Endometrial microvascular endothelial cells (primary cell): ENCODE measurements around the gene ANKS1B. TPM values are rescaled to one million over a fixed set of nuclear protein-coding genes. Genes with fewer than 3 reads are reported as not detected.

ENCODE experiments used
- in situ Hi-C: cut with HindIII; loops from 2 replicates; pipeline ENCODE4 v1.10.0; 2017; ENCODE audit warnings: low sequenced_read_pairs, low pct_unique_long_range_greater_than_20kb; ENCODE audit errors: inconsistent ontology term
- total RNA-seq: library from RNA; depleted of rRNA; stranded (reverse); fragments of >200 nt; gene quantifications from one replicate; pipeline ENCODE4 v1.2.3, GENCODE V29; 2015; ENCODE audit errors: inconsistent ontology term

Gene ANKS1B
- total RNA-seq, 1 donor from 2014 or later: not detected

GRCh38 chr12:98819821-98820404 is 1164.8 kb downstream of the ANKS1B start:
- in situ Hi-C loops: no loop called here

GRCh38 chr12:98819071-98819470 is 1165.7 kb downstream of the ANKS1B start:
- in situ Hi-C loops: no loop called here

- in situ Hi-C loops: no loop called here
Observed at GRCh38 chr12:98818239-98818638, 1166.5 kb downstream of the ANKS1B start.

DNA sequence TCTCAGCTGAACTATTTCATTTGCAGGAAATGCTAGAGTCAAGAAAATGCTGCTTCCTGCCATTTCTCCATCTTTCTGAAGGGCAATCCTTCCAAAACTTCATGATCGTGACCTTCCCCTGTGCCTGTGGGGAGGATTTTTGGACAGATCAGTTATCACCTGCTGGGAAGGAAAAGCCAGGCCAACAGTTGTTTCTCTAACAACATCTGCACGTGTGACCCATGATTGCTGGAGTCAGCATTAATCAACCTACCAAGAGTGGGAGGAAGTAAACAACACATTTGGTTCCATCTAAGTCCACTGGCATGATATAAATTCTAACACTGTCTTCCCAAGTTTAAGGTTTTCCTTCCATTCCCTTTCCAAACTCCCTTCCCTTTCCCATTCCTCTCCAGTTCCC is 1167.0 kb downstream of the ANKS1B start:
- in situ Hi-C loops: no loop called here

GRCh38 chr12:98816720-98817119 is 1168.0 kb downstream of the ANKS1B start:
- in situ Hi-C loops: no loop called here

- in situ Hi-C loops: no loop called here
Observed at GRCh38 chr12:98814254-98814653, 1170.5 kb downstream of the ANKS1B start.

GRCh38 chr12:98812225-98812624 is 1172.5 kb downstream of the ANKS1B start:
- in situ Hi-C loops: no loop called here

DNA sequence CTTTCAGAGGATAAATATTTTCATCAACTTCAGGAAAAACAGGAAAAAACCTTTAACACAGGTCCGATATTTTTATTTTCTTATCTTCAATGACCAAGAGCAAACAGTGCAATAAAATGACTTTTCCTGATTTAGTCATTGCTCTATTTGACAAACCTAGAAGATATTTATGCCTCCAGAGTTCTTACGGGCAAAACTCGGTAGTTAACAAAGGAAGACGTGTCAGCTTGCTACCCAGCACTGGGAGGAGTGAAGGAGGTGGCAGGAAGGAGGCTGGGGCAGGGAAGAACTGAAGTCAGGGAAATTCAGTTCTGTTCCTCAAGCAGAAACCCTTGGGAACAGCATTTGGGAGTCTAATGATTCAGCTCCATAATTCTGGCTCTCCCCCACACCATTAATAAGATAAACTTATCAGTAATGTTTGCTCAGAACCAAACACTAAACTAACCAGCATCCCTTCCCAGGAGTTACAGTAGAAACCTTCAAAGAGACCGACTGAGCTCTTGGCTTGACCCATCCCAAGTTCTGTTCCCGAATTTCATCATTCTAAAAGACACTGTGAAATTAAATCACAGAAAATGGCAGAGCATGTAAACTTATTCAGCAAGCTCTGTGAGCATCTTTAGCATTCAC is 1176.4 kb downstream of the ANKS1B start:
- in situ Hi-C loops: no loop called here

DNA sequence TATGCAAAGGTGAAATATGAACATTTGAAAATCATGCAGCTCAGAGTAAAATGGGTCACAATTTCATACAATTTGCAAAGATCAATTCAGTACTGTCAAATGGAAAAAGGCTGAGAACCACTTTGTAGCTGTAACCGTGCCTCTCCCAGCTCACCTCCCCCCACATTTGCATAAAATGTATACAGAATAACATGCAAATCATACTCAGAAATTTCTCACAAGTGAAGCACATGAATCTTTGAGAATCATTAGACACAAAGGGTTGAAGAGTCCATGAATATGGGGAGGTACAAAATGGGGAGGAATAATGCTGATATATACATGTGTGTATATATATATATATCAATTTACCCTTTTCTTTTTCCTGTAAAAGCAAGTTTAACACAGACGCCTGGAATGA is 1177.5 kb downstream of the ANKS1B start:
- in situ Hi-C loops: no loop called here

DNA sequence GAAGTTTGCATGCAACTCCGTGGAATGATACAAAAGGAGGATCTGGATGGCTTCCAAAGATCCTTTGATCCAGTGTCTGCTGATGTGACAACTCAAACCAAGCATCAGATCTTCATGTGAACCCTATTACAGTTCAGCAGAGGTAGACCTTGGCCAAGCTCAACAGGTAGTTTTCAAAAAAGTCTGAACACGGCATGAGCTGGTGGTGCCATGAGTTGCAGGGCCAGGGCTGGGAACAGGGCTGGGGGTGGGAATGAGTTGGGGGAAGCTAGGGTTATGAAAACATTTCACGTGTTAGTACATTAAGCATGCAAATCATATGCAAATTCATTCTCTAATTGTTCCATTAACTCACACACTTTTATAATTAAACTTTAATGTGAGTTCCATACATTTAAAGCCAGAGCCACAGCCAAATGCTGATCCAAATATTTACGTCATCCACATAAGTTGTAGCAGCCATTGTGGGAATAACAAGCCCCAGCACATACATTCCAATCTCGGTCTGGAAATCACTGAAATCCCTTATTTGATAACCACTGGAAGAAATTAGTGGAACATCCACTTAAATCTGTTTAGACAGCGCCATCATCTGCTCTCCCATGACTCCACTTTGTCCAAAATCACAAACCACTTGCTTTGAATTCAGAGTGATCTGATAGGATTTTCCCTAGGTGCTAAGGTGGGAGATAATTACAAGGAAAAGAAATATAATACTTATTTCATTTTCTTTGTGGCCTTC is 1181.1 kb downstream of the ANKS1B start:
- in situ Hi-C loops: no loop called here

GRCh38 chr12:98799822-98800221 is 1184.9 kb downstream of the ANKS1B start:
- in situ Hi-C loops: no loop called here

GRCh38 chr12:98799146-98799810 is 1185.5 kb downstream of the ANKS1B start:
- in situ Hi-C loops: no loop called here

GRCh38 chr12:98797200-98797599 is 1187.5 kb downstream of the ANKS1B start:
- in situ Hi-C loops: no loop called here

- in situ Hi-C loops: no loop called here
Observed at GRCh38 chr12:98796745-98797144, 1188.0 kb downstream of the ANKS1B start.

DNA sequence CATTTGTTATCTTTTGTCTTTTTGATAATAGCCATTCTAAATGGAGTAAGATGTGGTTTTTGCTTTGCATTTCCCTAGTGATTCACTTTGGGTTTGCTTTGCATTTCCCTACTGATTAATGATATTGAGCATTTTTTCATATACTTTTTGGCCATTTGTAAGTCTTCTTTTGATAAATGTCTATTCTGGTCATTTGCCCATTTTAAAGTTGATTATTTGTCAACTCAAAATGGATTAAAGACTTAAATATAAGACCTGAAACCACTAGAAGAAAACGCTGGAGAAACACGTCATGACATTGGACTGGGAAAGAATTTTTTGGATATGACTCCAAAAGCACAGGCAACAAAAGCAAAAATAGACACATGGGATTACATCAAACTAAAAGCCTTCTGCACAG is 1191.6 kb downstream of the ANKS1B start:
- in situ Hi-C loops: no loop called here

GRCh38 chr12:98791406-98791805 is 1193.3 kb downstream of the ANKS1B start:
- in situ Hi-C loops: no loop called here

DNA sequence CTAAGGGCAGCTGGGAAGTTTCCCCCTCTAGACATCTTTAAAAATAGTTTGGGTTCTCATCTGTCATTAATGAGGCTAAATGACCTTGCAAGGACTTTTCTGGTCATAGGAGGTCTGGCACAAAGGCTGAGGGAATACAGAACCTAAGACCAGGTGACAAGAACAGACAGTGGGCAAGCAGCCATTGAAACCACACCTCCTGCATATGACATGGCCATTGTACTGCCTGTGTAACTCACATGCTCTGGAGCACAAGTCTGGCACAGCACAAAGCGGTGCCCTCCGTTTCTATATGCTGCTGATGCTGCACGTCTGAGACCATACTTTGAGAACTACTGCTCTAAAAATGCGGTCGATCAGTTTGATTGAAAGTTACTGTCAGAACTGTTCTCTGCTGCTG is 1196.3 kb downstream of the ANKS1B start:
- in situ Hi-C loops: no loop called here

DNA sequence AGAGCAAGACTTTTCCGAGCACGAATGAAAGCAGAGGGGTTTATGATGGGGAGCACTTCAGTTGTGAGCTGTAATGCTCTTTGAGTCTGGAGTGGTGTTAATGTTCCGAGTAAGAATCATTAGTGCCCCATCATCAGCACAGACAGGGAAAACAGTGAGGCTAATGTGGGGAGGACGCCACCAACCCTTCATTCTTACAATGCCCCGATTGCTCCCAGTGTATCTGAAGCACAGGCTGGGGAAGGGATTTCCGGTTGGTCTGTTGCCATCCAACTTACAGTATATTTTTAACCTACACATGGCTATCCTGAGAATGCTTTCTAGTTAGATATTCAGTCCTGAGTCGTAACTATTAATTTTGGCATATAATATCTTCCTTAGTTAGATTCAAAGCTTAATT is 1198.1 kb downstream of the ANKS1B start:
- in situ Hi-C loops: no loop called here

- in situ Hi-C loops: no loop called here
Observed at GRCh38 chr12:98783420-98783819, 1201.3 kb downstream of the ANKS1B start.

DNA sequence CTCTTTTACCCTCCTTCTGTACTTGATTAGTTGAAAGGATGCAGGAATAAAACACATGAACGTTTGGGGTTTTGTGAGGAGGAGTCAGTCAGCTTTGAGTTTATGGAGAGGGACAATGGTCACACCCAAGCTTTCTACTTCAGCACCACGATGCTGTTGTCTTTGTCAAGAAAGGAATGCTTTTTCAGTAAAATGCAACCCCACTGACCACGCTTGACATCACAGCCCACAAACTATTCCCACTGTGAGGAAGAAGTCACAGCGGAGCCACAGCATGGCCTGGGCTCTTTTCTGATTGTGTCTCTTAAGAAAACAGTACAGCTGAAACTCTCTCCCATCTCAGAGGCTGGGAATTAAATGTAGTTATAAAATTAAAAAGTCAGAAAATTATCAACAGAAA is 1204.5 kb downstream of the ANKS1B start:
- in situ Hi-C loops: no loop called here
